AG09309 (cell line): ENCODE results near the gene OLFM1.

ENCODE experiments used
- DNase-seq: peaks from one replicate; pipeline ENCODE4 v3.0.0-alpha.2; 2010; ENCODE audit warnings: low read depth
- H3K4me3 ChIP-seq: 2 replicates; pipeline ENCODE4 v1.5.1; 2011; ENCODE audit warnings: mild to moderate bottlenecking, low read depth, low read length, moderate library complexity; ENCODE audit not compliant: control insufficient read depth
- TF ChIP-seq, protein P1 (sequence below): IDR thresholded peaks from 2 replicates; pipeline ENCODE4 v1.5.1; 2011; ENCODE audit warnings: mild to moderate bottlenecking, low read depth, low read length, inconsistent platforms; ENCODE audit not compliant: insufficient read depth, control insufficient read depth; ENCODE audit errors: missing control alignments

The OLFM1 gene

DNA sequence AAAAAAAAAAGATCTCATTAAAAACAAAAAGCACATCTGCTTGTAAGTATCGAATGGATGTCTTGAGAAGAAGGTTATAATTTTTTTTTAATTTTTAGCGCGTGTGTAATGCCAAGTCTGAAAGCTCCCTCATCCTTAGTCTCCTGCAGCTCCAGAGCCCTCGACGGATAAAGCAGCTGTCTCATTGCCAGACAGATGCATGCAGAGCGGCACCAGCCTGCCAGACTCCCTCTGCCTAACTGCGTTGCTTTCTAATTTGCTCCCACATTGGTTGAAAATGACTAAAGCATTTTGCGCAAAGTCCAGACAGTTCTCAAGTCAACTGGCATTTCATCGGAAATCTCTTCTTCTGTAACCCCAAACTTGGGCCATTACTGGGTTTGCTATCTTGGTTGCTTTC, 29.4 kb downstream of the OLFM1 start:
- no peak for DNase-seq
- TF ChIP-seq, protein P1, sequence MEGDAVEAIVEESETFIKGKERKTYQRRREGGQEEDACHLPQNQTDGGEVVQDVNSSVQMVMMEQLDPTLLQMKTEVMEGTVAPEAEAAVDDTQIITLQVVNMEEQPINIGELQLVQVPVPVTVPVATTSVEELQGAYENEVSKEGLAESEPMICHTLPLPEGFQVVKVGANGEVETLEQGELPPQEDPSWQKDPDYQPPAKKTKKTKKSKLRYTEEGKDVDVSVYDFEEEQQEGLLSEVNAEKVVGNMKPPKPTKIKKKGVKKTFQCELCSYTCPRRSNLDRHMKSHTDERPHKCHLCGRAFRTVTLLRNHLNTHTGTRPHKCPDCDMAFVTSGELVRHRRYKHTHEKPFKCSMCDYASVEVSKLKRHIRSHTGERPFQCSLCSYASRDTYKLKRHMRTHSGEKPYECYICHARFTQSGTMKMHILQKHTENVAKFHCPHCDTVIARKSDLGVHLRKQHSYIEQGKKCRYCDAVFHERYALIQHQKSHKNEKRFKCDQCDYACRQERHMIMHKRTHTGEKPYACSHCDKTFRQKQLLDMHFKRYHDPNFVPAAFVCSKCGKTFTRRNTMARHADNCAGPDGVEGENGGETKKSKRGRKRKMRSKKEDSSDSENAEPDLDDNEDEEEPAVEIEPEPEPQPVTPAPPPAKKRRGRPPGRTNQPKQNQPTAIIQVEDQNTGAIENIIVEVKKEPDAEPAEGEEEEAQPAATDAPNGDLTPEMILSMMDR: no peak

DNA sequence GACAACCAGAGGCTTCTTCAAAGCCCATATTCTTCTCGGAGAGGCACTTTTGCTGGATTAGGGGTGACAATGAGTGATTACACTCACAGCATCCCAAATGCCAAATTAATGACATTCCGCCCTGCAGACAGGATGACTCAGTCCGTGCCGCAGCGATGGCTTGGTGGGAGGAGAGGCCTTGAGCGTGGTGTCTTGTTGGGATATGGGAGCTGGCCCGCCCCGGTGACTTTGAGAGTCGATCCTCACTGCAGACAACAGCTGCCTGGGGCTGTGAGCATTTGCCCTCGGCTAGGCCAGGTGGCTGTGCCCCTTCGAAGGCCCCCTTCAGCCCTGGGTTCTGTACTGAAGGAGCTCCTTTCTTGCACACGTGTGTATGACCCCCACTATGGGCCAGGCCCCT, 29.8 kb downstream of the OLFM1 start:
- H3K4me3 ChIP-seq: no peak overlapping the region
- DNase-seq: no peak
- TF ChIP-seq, protein P1: no peak

More for the DNA sequence above, 29.4 kb downstream of the OLFM1 start:
- no peak overlapping the region for H3K4me3 ChIP-seq

DNA sequence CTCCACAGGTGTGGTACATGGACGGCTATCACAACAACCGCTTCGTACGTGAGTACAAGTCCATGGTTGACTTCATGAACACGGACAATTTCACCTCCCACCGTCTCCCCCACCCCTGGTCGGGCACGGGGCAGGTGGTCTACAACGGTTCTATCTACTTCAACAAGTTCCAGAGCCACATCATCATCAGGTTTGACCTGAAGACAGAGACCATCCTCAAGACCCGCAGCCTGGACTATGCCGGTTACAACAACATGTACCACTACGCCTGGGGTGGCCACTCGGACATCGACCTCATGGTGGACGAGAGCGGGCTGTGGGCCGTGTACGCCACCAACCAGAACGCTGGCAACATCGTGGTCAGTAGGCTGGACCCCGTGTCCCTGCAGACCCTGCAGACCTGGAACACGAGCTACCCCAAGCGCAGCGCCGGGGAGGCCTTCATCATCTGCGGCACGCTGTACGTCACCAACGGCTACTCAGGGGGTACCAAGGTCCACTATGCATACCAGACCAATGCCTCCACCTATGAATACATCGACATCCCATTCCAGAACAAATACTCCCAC, 32.1 kb downstream of the OLFM1 start:
- DNase-seq: no peak
- H3K4me3 ChIP-seq: no peak overlapping the region
- TF ChIP-seq, protein P1: no peak

DNA sequence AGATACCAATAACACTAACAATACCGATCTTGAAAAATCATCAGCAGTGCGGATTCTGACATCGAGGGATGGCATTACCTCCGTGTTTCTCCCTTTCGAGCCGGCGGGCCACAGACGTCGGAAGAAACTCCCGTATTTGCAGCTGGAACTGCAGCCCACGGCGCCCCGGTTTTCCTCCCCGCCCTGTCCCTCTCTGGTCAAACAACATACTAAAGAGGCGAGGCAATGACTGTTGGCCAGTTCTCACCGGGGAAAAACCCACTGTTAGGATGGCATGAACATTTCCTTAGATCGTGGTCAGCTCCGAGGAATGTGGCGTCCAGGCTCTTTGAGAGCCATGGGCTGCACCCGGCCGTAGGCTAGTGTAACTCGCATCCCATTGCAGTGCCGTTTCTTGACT, 32.8 kb downstream of the OLFM1 start:
- TF ChIP-seq, protein P1: no peak
- DNase-seq: no peak
- H3K4me3 ChIP-seq: no peak overlapping the region

DNA sequence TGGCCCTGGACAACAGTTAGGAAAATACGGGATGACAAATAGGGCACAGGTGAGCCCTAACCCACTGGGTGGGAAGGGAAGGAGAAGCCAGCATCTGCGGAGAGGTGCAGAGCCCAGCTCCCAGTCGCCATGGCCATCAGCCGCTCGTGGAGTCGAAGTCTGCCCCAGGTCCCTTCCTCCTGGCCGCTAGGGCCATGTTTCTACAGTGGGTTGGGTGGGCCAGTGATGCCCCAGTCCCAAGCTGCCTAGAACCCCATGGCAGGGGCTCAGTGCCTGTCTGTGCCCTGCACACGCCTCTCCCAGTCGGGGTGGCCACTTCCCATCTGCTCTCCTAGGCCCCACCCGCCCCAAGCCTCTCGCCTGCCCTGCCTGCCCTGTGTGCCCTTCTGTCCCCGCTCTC, 34.8 kb downstream of the OLFM1 start:
- no peak for DNase-seq
- H3K4me3 ChIP-seq: no peak overlapping the region

DNA sequence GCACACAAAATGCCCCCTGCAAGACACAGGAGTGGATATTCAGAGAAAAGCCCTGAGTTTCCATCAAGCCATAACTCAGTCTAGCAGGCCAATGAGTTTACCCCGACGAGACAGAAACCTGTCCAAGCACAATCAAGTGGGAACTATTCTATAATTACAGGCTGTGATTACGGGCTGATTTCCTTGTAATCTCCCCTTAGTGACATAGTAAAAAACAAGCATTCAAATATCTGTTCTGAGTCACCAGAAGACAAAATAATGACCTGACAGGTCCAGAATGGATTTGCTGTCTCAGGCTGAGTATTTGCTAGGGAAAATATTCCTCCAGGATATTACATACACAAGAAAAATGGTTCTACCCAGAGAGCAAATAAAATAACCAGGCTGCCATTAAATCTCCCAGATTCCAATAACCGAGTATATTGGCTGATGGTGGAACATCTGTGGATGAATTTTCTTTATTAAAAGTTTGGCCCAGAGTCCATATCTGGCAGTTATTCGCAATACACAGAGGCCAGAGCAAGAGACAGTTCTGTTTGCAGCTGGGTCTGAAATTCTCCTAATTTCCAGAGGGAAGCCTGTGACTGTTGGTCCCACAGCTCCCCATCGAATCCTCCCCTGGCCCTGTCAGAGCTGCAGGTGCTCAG, 35.8 kb downstream of the OLFM1 start:
- TF ChIP-seq, protein P1: no peak
- H3K4me3 ChIP-seq: no peak overlapping the region
- DNase-seq: no peak

More for the DNA sequence above, 34.8 kb downstream of the OLFM1 start:
- TF ChIP-seq, protein P1: no peak
